HG02610 (cell line): ENCODE data around the gene CCDC169.

Experiments
- ATAC-seq: cut with Tn5 transposase; IDR thresholded peaks from one replicate; pipeline ENCODE4 v1.9.1; 2021; ENCODE audit warnings: mild to moderate bottlenecking, moderate library complexity; ENCODE audit not compliant: unreplicated experiment

CCDC169 gene

DNA sequence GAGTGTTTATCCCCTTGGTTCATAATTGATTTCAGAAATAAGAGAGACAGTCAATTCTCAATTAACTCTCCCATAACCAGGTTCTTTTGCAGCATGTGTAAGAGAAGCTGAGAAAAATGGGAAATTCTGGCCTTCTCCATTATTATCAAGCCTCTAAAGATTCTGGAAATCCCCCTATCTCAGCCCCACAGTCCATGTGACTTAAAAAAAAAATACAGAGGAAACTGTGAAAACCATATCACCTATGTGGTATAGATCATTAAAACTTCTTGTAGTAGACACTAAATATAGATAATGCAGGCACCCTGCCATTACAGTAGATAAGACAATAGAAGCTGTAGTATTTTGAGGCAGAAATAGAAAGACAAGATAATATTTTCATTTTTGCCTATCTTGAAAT lies 48.9 kb downstream of the CCDC169 start:
- no peak for ATAC-seq

GRCh38 chr13:36244990-36245389 lies 52.6 kb downstream of the CCDC169 start:
- no peak for ATAC-seq

DNA sequence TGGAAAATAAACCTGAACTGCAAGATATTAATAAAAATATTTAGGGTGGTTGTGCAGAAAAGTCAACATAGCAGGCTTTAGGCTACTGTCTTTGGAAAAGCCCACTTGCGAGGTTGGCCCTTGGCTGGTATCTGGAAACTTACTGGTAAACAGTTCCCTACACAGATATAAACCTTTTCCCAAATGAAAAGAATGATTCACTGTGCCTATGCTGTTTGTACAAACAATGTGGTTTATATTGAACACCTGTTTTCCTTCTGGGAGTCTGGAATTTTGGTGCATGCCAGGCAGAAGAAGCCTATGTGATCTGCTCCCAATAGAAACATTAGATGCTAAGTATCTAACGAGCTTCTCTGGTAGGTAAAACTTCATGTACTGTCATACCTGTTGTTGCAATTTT lies 53.5 kb downstream of the CCDC169 start:
- no peak for ATAC-seq

- no peak for ATAC-seq
Observed at GRCh38 chr13:36242761-36243160, 54.9 kb downstream of the CCDC169 start.

DNA sequence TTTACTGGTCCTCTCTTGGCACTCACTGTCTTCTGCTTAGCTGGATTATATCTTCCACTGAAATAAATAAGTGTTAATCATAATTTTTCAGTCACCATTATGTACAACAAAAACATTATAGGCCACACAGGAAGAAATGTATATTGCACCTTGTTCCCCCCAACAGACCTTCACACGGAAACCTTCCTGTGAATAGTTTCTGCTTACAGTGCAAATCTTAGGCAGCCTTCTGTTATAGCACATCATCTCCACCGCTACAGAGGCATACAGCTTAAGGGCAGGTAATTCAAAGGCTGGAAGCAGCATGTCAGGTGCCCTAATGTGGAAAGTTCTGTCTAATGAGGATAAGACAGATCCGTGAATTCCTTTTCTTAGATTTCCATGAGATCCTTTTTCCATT lies 66.4 kb downstream of the CCDC169 start:
- no peak for ATAC-seq

- ATAC-seq, result no peak
Observed at GRCh38 chr13:36224730-36225129, 72.9 kb downstream of the CCDC169 start.

- no peak for ATAC-seq
Observed at GRCh38 chr13:36219883-36220282, 77.7 kb downstream of the CCDC169 start.

- no peak for ATAC-seq
Observed at GRCh38 chr13:36217456-36217855, 80.2 kb downstream of the CCDC169 start.

DNA sequence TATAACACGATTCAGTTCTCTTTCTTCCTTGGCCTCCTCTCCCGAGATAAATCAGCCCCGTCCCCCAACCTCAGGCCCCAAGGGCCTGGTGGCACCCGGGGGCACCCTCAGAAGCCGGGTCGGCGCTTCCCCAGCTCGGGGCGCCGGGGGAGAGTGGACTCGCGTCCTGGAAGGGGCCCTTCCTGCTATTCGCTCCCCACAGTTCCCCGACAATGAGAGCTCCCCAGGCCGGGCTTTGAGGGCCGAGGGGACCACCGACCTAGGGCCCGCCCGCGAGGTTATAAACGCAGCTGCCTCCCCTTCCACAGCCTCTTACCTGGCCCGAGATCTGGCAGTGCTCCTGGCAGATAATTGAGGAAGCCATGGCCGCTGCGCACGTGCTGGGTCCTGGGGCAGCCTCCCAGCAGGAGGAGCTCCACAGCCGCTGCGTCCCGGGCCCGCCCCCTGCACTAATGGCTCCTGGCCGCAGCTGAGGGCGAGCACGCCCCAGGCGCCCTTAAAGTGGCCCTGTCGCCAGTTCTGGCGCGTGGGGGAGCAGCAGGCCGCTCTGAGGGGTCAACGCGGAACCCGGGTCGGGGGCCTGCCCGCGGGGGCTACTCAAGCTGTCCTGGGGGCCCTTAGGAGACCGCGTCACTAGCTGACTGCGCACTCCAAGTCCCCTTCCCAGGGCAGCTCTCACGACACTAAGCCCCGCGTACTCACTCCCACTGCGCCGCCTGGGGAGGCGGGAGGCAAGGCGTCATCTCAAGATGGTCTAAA lies 83.3 kb downstream of the CCDC169 start, which contains the start of gene SOHLH2:
Gene SOHLH2 (minus strand): TSS at position 394 of the 759 bp plus-strand sequence. CDS start 30 bp downstream, at position 364.
- no peak for ATAC-seq

- no peak for ATAC-seq
Observed at GRCh38 chr13:36212789-36213188, 84.8 kb downstream of the CCDC169 start.

GRCh38 chr13:36211567-36211966 lies 86.0 kb downstream of the CCDC169 start:
- ATAC-seq, result no peak

DNA sequence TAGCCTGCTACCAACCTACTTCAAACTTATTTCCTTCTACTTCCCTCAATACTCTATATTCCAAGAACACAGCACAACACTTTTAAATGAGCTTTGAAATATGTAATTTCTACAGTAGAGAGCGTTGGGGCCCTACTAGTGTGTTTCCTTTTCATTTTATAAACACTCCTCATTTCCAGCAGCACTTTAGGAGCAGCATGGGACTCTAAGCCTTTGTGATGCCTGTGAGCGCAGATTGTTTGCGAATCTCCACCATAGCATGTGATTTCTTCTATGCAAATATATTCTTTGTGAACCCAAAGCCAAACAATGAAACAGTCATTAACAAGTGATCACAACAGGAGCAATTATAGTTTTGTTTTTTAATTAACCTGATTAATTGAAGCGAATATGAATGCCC lies 86.9 kb downstream of the CCDC169 start:
- no peak for ATAC-seq

- ATAC-seq, result no peak
Observed at GRCh38 chr13:36207672-36208071, 89.9 kb downstream of the CCDC169 start.

GRCh38 chr13:36193151-36193855 lies 104.3 kb downstream of the CCDC169 start:
- ATAC-seq, result no peak

- no peak for ATAC-seq
Observed at GRCh38 chr13:36192166-36192565, 105.4 kb downstream of the CCDC169 start.

GRCh38 chr13:36190771-36191170 lies 106.8 kb downstream of the CCDC169 start:
- no peak for ATAC-seq

DNA sequence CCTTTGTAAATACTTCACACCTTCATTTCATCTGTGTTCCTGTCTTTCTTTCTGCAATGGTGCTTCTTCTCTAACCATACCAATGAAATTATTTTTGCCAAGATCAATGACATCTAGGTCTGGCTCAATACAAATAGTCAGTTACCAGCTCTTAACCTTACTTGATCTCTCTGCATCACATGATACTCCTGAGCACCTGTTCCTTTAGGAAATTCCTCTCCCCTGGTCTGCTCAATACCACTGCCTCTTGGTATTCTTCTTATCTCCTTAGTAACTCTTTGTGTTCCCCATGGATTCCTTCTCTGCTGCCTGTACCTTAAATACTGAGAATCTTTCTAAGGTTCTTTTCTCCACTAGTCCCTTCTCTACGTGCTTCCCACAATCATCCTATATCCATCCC lies 109.2 kb downstream of the CCDC169 start:
- ATAC-seq, result no peak

DNA sequence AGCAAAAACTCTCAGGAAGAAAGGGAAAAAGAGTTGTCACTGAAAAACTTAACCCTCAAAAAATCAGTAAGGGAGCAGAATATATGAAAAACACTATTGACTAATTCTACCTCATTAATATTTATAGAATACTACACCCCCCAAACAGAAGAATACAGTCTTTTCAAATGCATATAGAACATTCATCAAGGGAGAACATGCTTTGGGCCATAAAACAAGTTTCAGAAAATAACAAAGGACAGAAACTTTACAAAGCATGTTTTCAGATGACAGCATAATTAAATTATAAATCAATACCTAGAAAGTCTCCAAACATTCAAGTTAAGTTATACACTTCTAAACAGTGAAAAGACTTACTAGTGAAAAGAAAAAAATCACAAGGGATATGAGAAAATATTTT lies 113.7 kb downstream of the CCDC169 start:
- ATAC-seq, result no peak
